Subcutaneous abdominal adipose tissue (tissue), 5 donors: ENCODE results near the gene PSTPIP1.

Source experiments
- H3K27ac ChIP-seq: one replicate; pipeline ENCODE4 v1.7.0; 2013; ENCODE audit warnings: low read depth, mild to moderate bottlenecking, inconsistent platforms, low read length, moderate library complexity
- H3K27me3 ChIP-seq, 5 donors: one replicate each; pipeline ENCODE4 v1.7.0; 2013; ENCODE audit warnings: low read length in 5 of 5, inconsistent platforms in 1 of 5; ENCODE audit not compliant: control insufficient read depth in 5 of 5, insufficient read depth in 4 of 5
- H3K36me3 ChIP-seq, 5 donors: one replicate each; pipeline ENCODE4 v1.7.0; 2013; ENCODE audit warnings: low read length in 5 of 5; ENCODE audit not compliant: control insufficient read depth in 5 of 5, insufficient read depth in 5 of 5
- H3K4me1 ChIP-seq, 5 donors: one replicate each; pipeline ENCODE4 v1.7.0; 2013; ENCODE audit warnings: low read length in 5 of 5, mild to moderate bottlenecking in 3 of 5, moderate library complexity in 1 of 5; ENCODE audit not compliant: control insufficient read depth in 5 of 5, insufficient read depth in 5 of 5
- H3K4me3 ChIP-seq, 5 donors: one replicate each; pipeline ENCODE4 v1.7.0; 2013; ENCODE audit warnings: low read length in 5 of 5, low read depth in 1 of 5
- H3K9ac ChIP-seq, 5 donors: one replicate each; pipeline ENCODE4 v1.7.0; 2013; ENCODE audit warnings: low read length in 5 of 5, mild to moderate bottlenecking in 4 of 5, moderate library complexity in 3 of 5
- H3K9me3 ChIP-seq, 5 donors: one replicate each; pipeline ENCODE4 v1.7.0; 2013; ENCODE audit warnings: low read length in 5 of 5; ENCODE audit not compliant: control insufficient read depth in 5 of 5
- donor health status: healthy.
- donor health status: healthy.
- donor health status: healthy.
- donor health status: healthy.
- donor health status: healthy.

The PSTPIP1 gene

DNA sequence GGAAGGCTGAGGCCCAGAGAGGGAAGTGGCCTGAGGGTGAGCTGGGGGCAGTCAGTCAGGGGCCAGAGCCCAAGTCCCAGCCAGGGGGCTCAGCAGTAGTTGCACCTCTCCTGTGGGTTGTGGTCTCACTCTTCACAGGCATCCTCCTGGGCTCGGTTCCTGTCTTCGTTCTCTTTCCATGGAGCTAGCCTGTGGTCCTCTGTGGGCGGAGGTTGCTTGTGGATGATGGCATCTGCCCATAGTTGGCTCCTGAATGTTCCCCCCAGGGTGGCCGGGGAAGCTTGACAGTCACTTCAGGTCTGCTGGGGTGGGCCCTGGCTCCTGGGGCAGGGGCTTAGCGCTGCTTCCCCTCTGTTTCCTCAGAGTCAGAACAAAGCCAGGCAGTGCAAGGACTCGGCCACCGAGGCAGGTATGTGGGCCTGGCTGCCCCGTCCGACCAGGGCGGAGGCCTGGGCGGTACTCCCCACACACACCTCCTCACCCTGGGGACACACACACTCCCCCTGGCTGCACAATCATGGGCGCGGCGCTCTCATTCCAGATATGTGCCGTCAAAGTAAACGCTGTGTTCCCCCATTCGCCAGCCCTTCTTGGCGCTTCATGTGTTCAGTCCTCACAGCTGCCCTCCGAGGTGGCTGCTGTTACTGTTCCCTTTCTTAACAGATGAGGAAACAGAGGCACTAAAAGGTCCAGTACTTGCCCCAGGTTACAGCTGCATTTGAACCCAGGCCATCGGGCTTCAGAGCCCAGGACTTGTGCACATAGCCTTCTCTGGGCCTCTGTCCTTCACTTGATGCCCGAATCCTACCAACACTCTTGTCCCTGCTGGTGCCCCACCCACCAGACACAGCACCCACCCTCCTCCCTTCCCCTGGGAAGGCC is 34.5 kb downstream of the PSTPIP1 start:
- peaks cover 0 to 31% (median 24%) of the 10 kb centered on the region in 5 donors for H3K4me1 ChIP-seq
- H3K9ac ChIP-seq, result no peak overlapping the region
- no peaks in the 10 kb centered on the region for H3K9me3 ChIP-seq
- H3K4me3 ChIP-seq, result no peak overlapping the region
- no peak overlapping the region for H3K27ac ChIP-seq
- H3K36me3 ChIP-seq, result peaks cover 0 to 15% (median 0%) of the 10 kb centered on the region in 5 donors
- H3K27me3 ChIP-seq, result no peaks in the 10 kb centered on the region

GRCh38 chr15:77030048-77030927 is 35.4 kb downstream of the PSTPIP1 start:
- Histone ChIP-seq H3K27me3 (no peaks in the 10 kb centered on the region), H3K36me3 (peaks cover 0 to 16% (median 0%) of the 10 kb centered on the region in 5 donors), H3K4me3 (no peak overlapping the region), H3K4me1 (peaks cover 0 to 40% (median 33%) of the 10 kb centered on the region in 5 donors), H3K27ac (no peak overlapping the region), H3K9me3 (no peaks in the 10 kb centered on the region), H3K9ac (peak overlapping the region in 1 of 5 donors; percentile 28)

DNA sequence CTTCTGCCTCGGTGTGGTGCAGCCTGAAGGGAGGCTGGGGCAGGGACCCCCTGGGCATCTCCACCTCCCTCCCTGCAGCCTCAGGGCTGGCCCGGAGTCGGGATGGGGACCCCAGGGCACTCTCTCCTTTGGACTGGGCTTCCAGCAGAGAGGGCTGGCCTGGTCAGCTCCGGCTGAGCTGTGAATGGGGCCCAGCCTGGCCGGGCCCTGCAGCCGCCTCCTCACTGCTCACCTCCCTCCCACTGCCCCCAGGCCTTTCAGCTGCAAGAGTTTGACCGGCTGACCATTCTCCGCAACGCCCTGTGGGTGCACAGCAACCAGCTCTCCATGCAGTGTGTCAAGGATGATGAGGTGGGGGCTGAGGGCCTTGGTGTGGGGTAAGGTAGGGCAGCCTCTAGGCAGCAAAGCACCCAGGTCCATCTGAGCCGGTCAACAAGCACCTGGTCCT is 36.0 kb downstream of the PSTPIP1 start:
- no peaks in the 10 kb centered on the region for H3K9me3 ChIP-seq
- H3K27ac ChIP-seq, result no peak overlapping the region
- no peak overlapping the region for H3K4me3 ChIP-seq
- H3K9ac ChIP-seq, result peak overlapping the region in 1 of 5 donors; percentile 28
- peaks cover 0 to 47% (median 39%) of the 10 kb centered on the region in 5 donors for H3K4me1 ChIP-seq
- H3K36me3 ChIP-seq, result peaks cover 0 to 19% (median under 1%) of the 10 kb centered on the region in 5 donors
- no peaks in the 10 kb centered on the region for H3K27me3 ChIP-seq

DNA sequence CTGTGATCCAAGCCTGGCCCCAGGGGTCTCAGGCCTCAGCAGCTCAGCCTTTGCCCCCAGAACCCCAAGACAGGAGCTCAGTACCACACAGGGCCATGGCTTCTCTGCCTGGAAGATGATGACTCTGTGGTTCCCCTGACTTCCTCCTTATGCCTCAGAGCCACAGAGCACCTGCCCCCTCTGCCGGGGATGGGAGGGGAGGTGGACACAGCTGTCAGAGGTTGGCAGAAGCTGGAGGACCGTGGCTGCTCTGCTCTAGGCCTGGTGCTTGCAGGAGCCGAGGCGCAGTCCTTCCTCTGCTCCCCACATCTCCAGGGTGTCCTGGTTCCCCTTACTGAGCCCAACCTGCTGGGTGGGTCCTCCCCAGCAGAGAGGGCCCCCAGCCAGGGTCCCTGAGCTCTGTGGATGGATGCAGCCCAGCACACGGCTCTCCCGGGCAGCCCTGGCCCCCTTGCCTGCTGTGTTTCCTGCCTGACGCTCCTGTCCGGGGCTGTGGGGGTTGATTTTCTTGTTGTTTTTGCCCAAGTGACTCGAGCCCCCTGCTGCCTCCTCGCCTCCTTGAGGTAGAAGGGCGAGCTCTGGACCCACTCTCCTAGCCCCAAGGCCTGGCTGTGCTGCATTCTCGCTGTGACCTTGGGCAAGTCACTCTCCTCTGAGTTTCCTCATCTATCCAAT is 36.6 kb downstream of the PSTPIP1 start:
- Histone ChIP-seq H3K27me3 (no peaks in the 10 kb centered on the region), H3K4me3 (no peak overlapping the region), H3K4me1 (peaks cover 0 to 52% (median 45%) of the 10 kb centered on the region in 5 donors), H3K36me3 (peaks cover 0 to 23% (median 3%) of the 10 kb centered on the region in 5 donors), H3K9me3 (no peaks in the 10 kb centered on the region), H3K27ac (no peak overlapping the region), H3K9ac (peak overlapping the region in 1 of 5 donors; percentile 28)

DNA sequence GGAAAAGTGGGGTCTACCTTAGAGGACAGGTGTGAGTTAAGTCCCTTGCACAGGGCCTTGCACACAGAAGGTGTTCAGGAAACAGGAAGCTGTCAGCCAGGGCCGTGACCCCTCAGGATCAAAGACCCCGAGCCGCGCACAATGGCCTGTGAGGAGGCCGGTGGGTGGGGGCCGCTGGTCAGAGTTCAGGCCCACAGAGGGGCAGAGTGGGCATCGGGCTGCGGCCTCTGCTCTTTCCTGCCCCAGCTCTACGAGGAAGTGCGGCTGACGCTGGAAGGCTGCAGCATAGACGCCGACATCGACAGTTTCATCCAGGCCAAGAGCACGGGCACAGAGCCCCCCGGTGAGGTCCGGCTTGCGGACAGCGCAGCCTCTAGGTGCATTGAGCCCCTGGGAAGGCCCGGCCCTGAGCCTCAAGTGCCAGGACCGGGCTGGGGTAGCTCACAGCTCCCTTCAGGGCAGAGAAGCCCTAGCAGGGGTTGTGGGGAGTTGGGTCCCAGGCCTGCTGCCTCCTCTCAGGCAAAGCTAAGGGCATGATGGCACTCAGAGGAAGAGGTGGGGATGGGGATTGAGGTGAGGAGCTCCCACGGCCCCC is 37.2 kb downstream of the PSTPIP1 start:
- peaks cover 0 to 29% (median 9%) of the 10 kb centered on the region in 5 donors for H3K36me3 ChIP-seq
- H3K9ac ChIP-seq, result no peak overlapping the region
- H3K27me3 ChIP-seq, result no peaks in the 10 kb centered on the region
- no peak overlapping the region for H3K27ac ChIP-seq
- H3K4me3 ChIP-seq, result no peak overlapping the region
- H3K4me1 ChIP-seq, result peaks cover 0 to 54% (median 46%) of the 10 kb centered on the region in 5 donors
- H3K9me3 ChIP-seq, result no peaks in the 10 kb centered on the region

DNA sequence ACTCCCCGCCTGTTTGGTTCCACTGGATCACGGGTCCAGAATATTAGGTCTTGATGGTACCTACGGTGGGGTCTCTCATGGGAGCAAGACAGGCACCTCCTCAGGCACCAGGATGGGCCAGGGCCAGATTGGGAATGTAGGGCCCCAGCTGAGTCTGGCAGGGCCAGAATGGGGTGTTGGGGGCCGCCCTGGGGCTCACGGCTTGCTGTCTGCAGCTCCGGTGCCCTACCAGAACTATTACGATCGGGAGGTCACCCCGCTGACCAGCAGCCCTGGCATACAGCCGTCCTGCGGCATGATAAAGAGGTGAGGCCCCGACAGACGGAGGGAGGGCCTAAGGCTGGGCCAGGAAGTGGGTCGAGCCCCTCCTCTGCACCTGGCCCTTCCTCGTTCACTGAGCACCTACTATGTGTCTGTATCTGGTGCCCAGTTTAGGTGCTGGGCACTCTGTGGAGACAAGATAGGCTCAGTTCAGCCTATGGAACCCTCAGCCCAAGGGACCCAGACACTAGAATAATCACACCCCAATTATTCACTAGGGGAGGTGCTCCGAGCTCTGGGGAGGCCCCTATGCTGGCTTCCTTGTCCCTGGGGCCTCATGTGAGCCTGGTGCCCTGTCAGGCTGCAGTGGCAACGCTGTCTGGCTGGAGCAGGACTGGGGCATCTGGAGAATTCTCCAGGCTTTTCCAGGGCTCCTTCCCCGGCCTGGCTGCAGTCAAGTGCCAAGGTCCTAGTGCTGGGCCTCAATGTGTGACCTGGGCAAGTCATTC is 37.9 kb downstream of the PSTPIP1 start:
- peaks cover 0 to 36% (median 15%) of the 10 kb centered on the region in 5 donors for H3K36me3 ChIP-seq
- peaks cover 0 to 50% (median 45%) of the 10 kb centered on the region in 5 donors for H3K4me1 ChIP-seq
- no peak overlapping the region for H3K4me3 ChIP-seq
- H3K9me3 ChIP-seq, result no peaks in the 10 kb centered on the region
- H3K27me3 ChIP-seq, result no peaks in the 10 kb centered on the region
- peak overlapping the region; percentile 41 for H3K27ac ChIP-seq
- H3K9ac ChIP-seq, result no peak overlapping the region

DNA sequence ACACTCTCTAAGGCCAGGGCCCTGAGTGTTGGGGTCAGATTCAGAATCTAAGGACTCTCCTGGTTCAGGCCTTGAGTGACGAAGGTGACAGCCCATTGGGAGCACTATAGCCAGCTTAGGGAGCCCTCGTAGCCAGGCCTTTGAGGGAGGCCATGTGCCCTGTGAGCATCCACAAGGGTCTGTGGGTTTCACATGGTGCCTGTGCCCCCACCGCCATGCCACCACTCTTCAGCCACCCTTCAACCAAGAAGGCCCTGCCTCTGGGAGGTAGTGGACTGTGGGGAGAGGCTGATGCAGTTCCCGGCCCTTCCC is 38.4 kb downstream of the PSTPIP1 start:
- H3K27ac ChIP-seq, result peak overlapping the region; percentile 41
- H3K9ac ChIP-seq, result peak overlapping the region in 1 of 5 donors; percentile 21
- peaks cover 0 to 36% (median 16%) of the 10 kb centered on the region in 5 donors for H3K36me3 ChIP-seq
- H3K9me3 ChIP-seq, result no peaks in the 10 kb centered on the region
- H3K4me3 ChIP-seq, result no peak overlapping the region
- no peaks in the 10 kb centered on the region for H3K27me3 ChIP-seq
- peaks cover 0 to 45% (median 40%) of the 10 kb centered on the region in 5 donors for H3K4me1 ChIP-seq

GRCh38 chr15:77033729-77034671 is 39.1 kb downstream of the PSTPIP1 start:
- Histone ChIP-seq H3K9ac (peak overlapping the region in 1 of 5 donors; percentile 21), H3K4me1 (peaks cover 0 to 41% (median 34%) of the 10 kb centered on the region in 5 donors), H3K36me3 (peaks cover 0 to 37% (median 16%) of the 10 kb centered on the region in 5 donors), H3K27me3 (no peaks in the 10 kb centered on the region), H3K9me3 (no peaks in the 10 kb centered on the region), H3K4me3 (no peak overlapping the region), H3K27ac (peak overlapping the region; percentile 41)
